Gastrocnemius medialis (tissue), 4 donors: ENCODE data around the gene TRPC4. TPM values are rescaled to one million over a fixed set of nuclear protein-coding genes. Genes with fewer than 3 reads are reported as not detected.
"Not testable (repeated sequence)": the region's sequence is repeated elsewhere in the genome, so short reads cannot be mapped to it uniquely, and the experiment has no call there.

Experiments used
- ATAC-seq, 2 donors: fragments of 150-250 bp; one replicate each; pipeline ENCODE4 v1.9.1; 2016
- DNase-seq, 2 donors: peaks; one replicate each; pipeline ENCODE4 v3.0.0-alpha.2; 2019
- H3K27ac ChIP-seq, 4 donors: fragments of 200-600 bp; sonication (generic); 1 replicate in 1 of 4; 2 replicates in 3 of 4; pipeline ENCODE4 v1.5.1; 2016 to 2018; ENCODE audit warnings: mild to moderate bottlenecking in 2 of 4, moderate library complexity in 1 of 4
- H3K27me3 ChIP-seq, 3 donors: fragments of 200-600 bp; sonication (generic) in 2 of 3; 1 replicate in 1 of 3; 2 replicates in 2 of 3; pipeline versions ENCODE4 v1.5.1 to v1.6.0; 2016 to 2019; ENCODE audit warnings: mild to moderate bottlenecking in 1 of 3, moderate library complexity in 1 of 3
- H3K36me3 ChIP-seq, 2 donors: fragments of 200-600 bp; sonication (generic) in 1 of 2; one replicate each; pipeline ENCODE4 v1.5.1; 2017 to 2018
- H3K4me1 ChIP-seq, 2 donors: fragments of 200-600 bp; sonication (generic) in 1 of 2; one replicate each; pipeline ENCODE4 v1.5.1; 2016 to 2017; ENCODE audit warnings: mild to moderate bottlenecking in 2 of 2
- H3K4me3 ChIP-seq, 4 donors: fragments of 200-600 bp; sonication (generic) in 3 of 4; 1 replicate in 1 of 4; 2 replicates in 3 of 4; pipeline ENCODE4 v1.5.1; 2016 to 2019; ENCODE audit warnings: mild to moderate bottlenecking in 2 of 4
- H3K9me3 ChIP-seq, 3 donors: fragments of 200-600 bp; sonication (generic) in 2 of 3; 1 replicate in 1 of 3; 2 replicates in 2 of 3; pipeline ENCODE4 v1.5.1; 2016 to 2019
- POLR2A ChIP-seq, 2 donors: fragments of 450-650 bp; IDR thresholded peaks; one replicate each; pipeline ENCODE4 v1.6.1; 2017; ENCODE audit warnings: antibody characterized with exemption in 2 of 2, mild to moderate bottlenecking in 2 of 2, moderate library complexity in 2 of 2
- in situ Hi-C, 4 donors: fragments of 200-750 bp; cut with MboI; loops; one replicate each; pipeline versions ENCODE4 v1.15.0 to v1.8.0; 2017; ENCODE audit warnings: low sequenced_read_pairs in 4 of 4
- intact Hi-C: fragments of 100-400 bp; cut with DNase I; formaldehyde crosslinking; loops from one replicate; pipeline ENCODE4 v1.15.1; 2023; ENCODE audit warnings: low total_unique reads
- total RNA-seq, 4 donors: library from RNA; depleted of rRNA; stranded (reverse); fragments of >200 nt; gene quantifications; one replicate each; pipeline versions ENCODE4 v1.1.0 to v1.2.3, GENCODE V29; 2016
- TF ChIP-seq, protein P1 (sequence below), 5 experiments: fragments of 450-650 bp in 3 of 5; fragments of 200-600 bp in 2 of 5; sonication (generic) in 2 of 5; IDR thresholded peaks in 4 of 5; conservative IDR thresholded peaks in 1 of 5; 1 replicate in 4 of 5; 2 replicates in 1 of 5; pipeline ENCODE4 v1.5.1; 2016 to 2019; ENCODE audit warnings: antibody characterized with exemption in 5 of 5, mild to moderate bottlenecking in 3 of 5, moderate library complexity in 3 of 5

The TRPC4 gene
- total RNA-seq, 4 donors from 2014 or later = 0.20 to 0.75 (median 0.27) TPM; not detected in 1

DNA sequence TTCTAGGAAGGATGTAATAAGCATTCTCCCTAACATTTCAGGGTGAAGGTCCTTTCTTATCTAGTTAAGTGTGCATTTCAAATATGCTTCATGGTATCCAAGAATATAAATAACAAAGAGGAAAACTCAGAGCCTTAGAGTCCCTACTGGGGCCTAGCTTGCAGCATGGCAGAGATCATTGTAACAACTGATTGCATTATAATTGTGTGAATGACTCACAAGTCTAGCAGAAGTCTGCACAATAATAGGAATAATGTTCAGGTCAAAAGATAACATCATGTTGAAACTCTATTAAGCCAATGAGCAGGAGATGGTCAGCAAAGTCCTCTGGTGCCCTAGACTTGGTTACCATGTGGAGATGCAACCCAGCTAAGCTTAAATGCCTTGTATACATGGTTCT, 274.4 kb downstream of the TRPC4 start:
- intact Hi-C loops (no loop called here), in situ Hi-C loops (loop anchor here in 1 of 4 donors (25.0 kb wide), 1 partner anchor 483 kb away; the partner anchor contains the start of gene CSNK1A1L)
- no peak for DNase-seq
- Histone ChIP-seq H3K36me3 (no peaks in the 10 kb centered on the region), H3K4me3 (no peak overlapping the region), H3K27ac (no peak overlapping the region), H3K9me3 (no peaks in the 10 kb centered on the region), H3K27me3 (no peaks in the 10 kb centered on the region), H3K4me1 (no peaks in the 10 kb centered on the region)
- TF ChIP-seq POLR2A (IDR thresholded peaks at IDR 0.05) = no peak
- TF ChIP-seq, protein P1, sequence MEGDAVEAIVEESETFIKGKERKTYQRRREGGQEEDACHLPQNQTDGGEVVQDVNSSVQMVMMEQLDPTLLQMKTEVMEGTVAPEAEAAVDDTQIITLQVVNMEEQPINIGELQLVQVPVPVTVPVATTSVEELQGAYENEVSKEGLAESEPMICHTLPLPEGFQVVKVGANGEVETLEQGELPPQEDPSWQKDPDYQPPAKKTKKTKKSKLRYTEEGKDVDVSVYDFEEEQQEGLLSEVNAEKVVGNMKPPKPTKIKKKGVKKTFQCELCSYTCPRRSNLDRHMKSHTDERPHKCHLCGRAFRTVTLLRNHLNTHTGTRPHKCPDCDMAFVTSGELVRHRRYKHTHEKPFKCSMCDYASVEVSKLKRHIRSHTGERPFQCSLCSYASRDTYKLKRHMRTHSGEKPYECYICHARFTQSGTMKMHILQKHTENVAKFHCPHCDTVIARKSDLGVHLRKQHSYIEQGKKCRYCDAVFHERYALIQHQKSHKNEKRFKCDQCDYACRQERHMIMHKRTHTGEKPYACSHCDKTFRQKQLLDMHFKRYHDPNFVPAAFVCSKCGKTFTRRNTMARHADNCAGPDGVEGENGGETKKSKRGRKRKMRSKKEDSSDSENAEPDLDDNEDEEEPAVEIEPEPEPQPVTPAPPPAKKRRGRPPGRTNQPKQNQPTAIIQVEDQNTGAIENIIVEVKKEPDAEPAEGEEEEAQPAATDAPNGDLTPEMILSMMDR (IDR thresholded peaks at IDR 0.05 in 4 of 5, conservative IDR thresholded peaks at IDR 0.05 in 1 of 5) = no peak
- ATAC-seq = no peak

DNA sequence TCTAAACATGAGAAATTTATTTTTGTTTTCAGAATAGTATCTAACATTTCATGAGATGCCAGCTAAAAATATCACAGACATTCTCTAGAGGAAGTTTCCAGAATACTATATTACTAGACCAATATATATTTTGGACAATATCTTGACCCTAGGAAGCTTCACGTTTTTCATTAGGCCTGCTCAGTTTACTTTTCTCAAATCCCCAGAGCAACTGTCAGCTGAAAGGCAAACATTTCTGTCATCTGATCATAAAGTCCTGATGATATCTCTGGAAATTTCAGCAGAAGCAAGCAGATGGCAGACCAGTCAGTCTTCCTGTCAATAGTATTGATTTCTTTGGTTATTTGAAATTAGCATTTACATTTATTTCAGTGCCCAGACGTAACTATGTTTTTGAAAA, 275.0 kb downstream of the TRPC4 start:
- H3K36me3 ChIP-seq = no peaks in the 10 kb centered on the region
- no peak for ATAC-seq
- H3K27me3 ChIP-seq = no peaks in the 10 kb centered on the region
- no peak for DNase-seq
- H3K27ac ChIP-seq = no peak overlapping the region
- TF ChIP-seq POLR2A (IDR thresholded peaks at IDR 0.05) = no peak
- TF ChIP-seq, protein P1 (IDR thresholded peaks at IDR 0.05 in 4 of 5, conservative IDR thresholded peaks at IDR 0.05 in 1 of 5) = no peak
- intact Hi-C loops (no loop called here), in situ Hi-C loops (loop anchor here in 1 of 4 donors (25.0 kb wide), 1 partner anchor 482 kb away; the partner anchor contains the start of gene CSNK1A1L)
- no peaks in the 10 kb centered on the region for H3K4me1 ChIP-seq
- no peaks in the 10 kb centered on the region for H3K9me3 ChIP-seq
- H3K4me3 ChIP-seq = no peak overlapping the region

DNA sequence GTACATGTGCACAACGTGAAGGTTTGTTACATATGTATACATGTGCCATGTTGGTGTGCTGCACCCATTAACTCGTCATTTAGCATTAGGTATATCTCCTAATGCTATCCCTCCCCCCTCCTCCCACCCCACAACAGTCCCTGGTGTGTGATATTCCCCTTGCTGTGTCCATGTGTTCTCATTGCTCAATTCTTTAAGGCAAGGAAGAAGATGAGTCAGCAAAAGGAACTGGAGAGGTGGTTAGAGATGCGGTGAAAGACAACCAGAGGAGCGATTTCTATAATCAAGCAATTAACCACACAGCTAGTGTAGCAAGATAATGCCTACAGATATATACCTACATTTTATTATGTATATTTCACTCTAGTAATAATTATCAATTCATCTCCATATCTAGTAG, 280.2 kb downstream of the TRPC4 start:
- H3K27ac ChIP-seq, H3K4me3 ChIP-seq, H3K36me3 ChIP-seq, H3K27me3 ChIP-seq, H3K9me3 ChIP-seq, H3K4me1 ChIP-seq, DNase-seq, intact Hi-C loops, ATAC-seq: not testable (repeated sequence)
- in situ Hi-C loops = loop anchor here in 1 of 4 donors (25.0 kb wide), 1 partner anchor 477 kb away; the partner anchor contains the start of gene CSNK1A1L

DNA sequence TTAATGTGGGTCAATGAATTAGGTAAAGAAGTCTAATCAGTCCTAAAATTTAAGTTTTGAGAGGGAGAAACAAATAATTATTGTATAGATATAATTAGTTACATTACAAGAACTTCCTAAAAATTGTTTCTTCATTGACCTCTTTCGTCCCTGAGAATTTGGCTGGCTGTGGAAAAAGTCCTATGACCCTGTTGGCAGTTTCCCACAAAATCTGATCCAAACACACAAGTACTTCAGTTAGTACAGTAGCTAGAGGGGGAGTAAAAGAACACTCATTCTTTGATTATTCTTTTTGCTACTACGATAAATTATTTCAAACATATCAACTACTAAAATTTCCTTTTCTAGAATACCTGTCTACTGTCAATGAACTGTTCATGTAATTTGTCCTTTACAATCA, 282.3 kb downstream of the TRPC4 start:
- no peaks in the 10 kb centered on the region for H3K9me3 ChIP-seq
- intact Hi-C loops = no loop called here
- TF ChIP-seq, protein P1 (IDR thresholded peaks at IDR 0.05 in 4 of 5, conservative IDR thresholded peaks at IDR 0.05 in 1 of 5) = no peak
- TF ChIP-seq POLR2A (IDR thresholded peaks at IDR 0.05) = no peak
- DNase-seq = no peak
- no peaks in the 10 kb centered on the region for H3K27me3 ChIP-seq
- no peaks in the 10 kb centered on the region for H3K4me1 ChIP-seq
- H3K4me3 ChIP-seq = no peak overlapping the region
- no peaks in the 10 kb centered on the region for H3K36me3 ChIP-seq
- ATAC-seq = no peak
- in situ Hi-C loops = loop anchor here in 1 of 4 donors (25.0 kb wide), 1 partner anchor 475 kb away; the partner anchor contains the start of gene CSNK1A1L
- no peak overlapping the region for H3K27ac ChIP-seq
